PC-3 (cell line): Measurements from ENCODE around the gene NAT16. TPM values are rescaled to one million over a fixed set of nuclear protein-coding genes. Genes with fewer than 3 reads are reported as not detected.

Experiments
- ATAC-seq: fragments of 200-7000 bp; cut with Tn5 transposase; 2 replicates; pipeline ENCODE4 v1.9.1; 2020; ENCODE audit warnings: mild to moderate bottlenecking, moderate library complexity
- BruUV-seq: library from RNA; stranded (reverse); fragments of 400-500 nt; replicated peaks from 2 replicates; lab custom pipeline; 2021; lab: Mats Ljungman, UMichigan
- CTCF ChIA-PET: fragments of 300-600 bp; sonication (Branson Sonifier 250); formaldehyde crosslinking; loops from one replicate; lab custom pipeline; 2022; ENCODE audit warnings: antibody characterized with exemption; lab: Charles Lee
- POLR2A ChIA-PET: fragments of 300-600 bp; sonication (Branson Sonifier 250); formaldehyde crosslinking; loops from one replicate; lab custom pipeline; 2022; ENCODE audit warnings: antibody characterized with exemption; ENCODE audit not compliant: unreplicated experiment; lab: Charles Lee
- DNase-seq: peaks from one replicate; pipeline ENCODE4 v3.0.0-alpha.2; 2015
- H2AFZ ChIP-seq: fragments of 300-600 bp; sonication (generic); 2 replicates; pipeline ENCODE4 v1.6.0; 2016; ENCODE audit warnings: antibody characterized with exemption, low read length
- H3F3A ChIP-seq: fragments of 300-600 bp; sonication (generic); one replicate; pipeline ENCODE4 v1.6.0; 2017; ENCODE audit warnings: antibody characterized with exemption, low read length, control low read depth, mild to moderate bottlenecking; ENCODE audit not compliant: unreplicated experiment
- H3K27ac ChIP-seq: fragments of 300-600 bp; sonication (generic); 2 replicates; pipeline ENCODE4 v1.5.1; 2016; ENCODE audit warnings: mild to moderate bottlenecking, low read length
- H3K27me3 ChIP-seq: fragments of 300-600 bp; sonication (generic); 2 replicates; pipeline ENCODE4 v1.6.1; 2016; ENCODE audit warnings: low read length, mixed read lengths
- H3K36me3 ChIP-seq: fragments of 300-600 bp; sonication (generic); 2 replicates; pipeline ENCODE4 v1.6.1; 2016; ENCODE audit warnings: low read depth, mixed run types, low read length, mixed read lengths
- H3K4me1 ChIP-seq: fragments of 300-600 bp; sonication (generic); 2 replicates; pipeline ENCODE4 v1.5.1; 2016; ENCODE audit warnings: low read length; ENCODE audit not compliant: insufficient read depth
- H3K4me2 ChIP-seq: fragments of 300-600 bp; sonication (generic); 2 replicates; pipeline ENCODE4 v1.6.0; 2016; ENCODE audit warnings: low read length
- H3K4me3 ChIP-seq: fragments of 300-600 bp; sonication (generic); 2 replicates; pipeline ENCODE4 v1.5.1; 2016; ENCODE audit warnings: mild to moderate bottlenecking, low read length, mixed read lengths
- H3K79me2 ChIP-seq: fragments of 300-600 bp; sonication (generic); 2 replicates; pipeline ENCODE4 v1.6.1; 2017; ENCODE audit warnings: low read length, mixed read lengths
- H3K9ac ChIP-seq: fragments of 300-600 bp; sonication (generic); 2 replicates; pipeline ENCODE4 v1.6.0; 2016; ENCODE audit warnings: mild to moderate bottlenecking, low read length
- H3K9me2 ChIP-seq: fragments of 300-600 bp; sonication (generic); replicated peaks from 2 replicates; pipeline ENCODE4 v1.6.1; 2016; ENCODE audit warnings: mixed run types, low read length, mixed read lengths
- H3K9me3 ChIP-seq: fragments of 300-600 bp; sonication (generic); 2 replicates; pipeline ENCODE4 v1.6.1; 2016; ENCODE audit warnings: low read length, mixed read lengths
- H4K20me1 ChIP-seq: fragments of 300-600 bp; sonication (generic); 2 replicates; pipeline ENCODE4 v1.6.1; 2016; ENCODE audit warnings: low read length, mixed read lengths
- CTCF ChIP-seq: fragments of 300-600 bp; sonication (generic); conservative IDR thresholded peaks from 2 replicates; pipeline ENCODE4 v1.5.1; 2017; ENCODE audit warnings: antibody characterized with exemption, low read depth, mild to moderate bottlenecking, low read length
- EZH2 ChIP-seq: fragments of 300-600 bp; sonication (generic); IDR thresholded peaks from one replicate; pipeline ENCODE4 v1.6.1; 2017; ENCODE audit warnings: antibody characterized with exemption, mild to moderate bottlenecking, low read length; ENCODE audit not compliant: unreplicated experiment
- EZH2phosphoT487 ChIP-seq: fragments of 300-600 bp; sonication (generic); IDR thresholded peaks from 2 replicates; pipeline ENCODE4 v1.6.1; 2018; ENCODE audit warnings: mild to moderate bottlenecking, antibody characterized with exemption, low read length, borderline replicate concordance
- intact Hi-C: fragments of 100-400 bp; cut with micrococcal nuclease; formaldehyde crosslinking; loops from 2 replicates; pipeline ENCODE4 v1.9.0; 2023
- total RNA-seq: library from RNA; depleted of rRNA; stranded (reverse); fragments of >200 nt; gene quantifications from 2 replicates; pipeline ENCODE4 v1.2.3, GENCODE V29; 2014

Gene NAT16
- total RNA-seq, 1 experiment from 2014 or later: 0.26 TPM

DNA sequence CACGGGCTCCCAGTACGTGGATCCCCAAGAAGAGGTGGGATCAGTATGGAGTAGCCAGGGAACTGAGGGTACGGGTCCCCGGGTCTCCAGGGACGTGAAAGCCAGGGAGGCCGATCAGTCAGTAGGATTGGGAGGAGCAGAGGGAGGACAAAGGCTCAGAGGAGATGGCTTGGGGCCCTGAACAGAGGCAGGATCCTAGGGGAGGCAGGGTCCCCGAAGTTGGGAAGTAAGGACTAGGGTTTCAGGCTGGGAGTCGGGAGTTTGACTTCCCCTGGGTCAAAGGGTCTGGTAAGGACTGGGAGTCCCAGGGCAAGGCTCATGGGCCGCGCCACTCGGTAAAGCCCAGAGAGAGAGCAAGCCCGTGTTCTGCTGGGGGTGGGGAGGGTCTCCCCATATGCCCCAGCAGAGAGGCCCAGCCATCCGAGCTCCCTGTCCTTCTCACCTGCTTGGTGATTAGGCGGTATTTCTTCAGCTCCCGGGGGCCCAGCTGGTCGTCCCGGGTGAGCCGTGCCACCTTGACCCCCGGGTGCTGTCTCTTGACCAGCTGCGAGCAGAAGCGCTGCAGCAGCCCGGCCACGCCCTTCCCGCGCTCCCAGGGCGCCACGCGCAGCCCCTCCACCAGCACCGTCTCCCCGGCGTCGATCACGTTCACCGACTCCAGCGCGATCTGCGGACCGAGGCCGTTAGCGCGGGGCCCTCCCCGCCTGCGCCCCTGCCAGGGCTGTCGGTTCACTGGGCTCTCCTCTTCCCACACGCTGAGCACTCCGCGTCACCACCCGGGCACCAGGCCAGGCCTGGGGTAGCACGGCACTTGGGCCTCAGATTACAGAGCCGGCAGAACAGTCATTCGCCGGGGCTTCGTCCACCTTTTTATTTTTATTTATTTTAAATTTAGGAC is 7.0 kb downstream of the NAT16 start:
- Histone ChIP-seq H3K9me3 (no peaks in the 10 kb centered on the region), H2AFZ (peak overlapping the region; percentile 63; the same call in 1 of the 2 replicates), H3K36me3 (no peaks in the 10 kb centered on the region), H3K9ac (peak overlapping the region; percentile 16; the same call in 1 of the 2 replicates), H3K4me2 (peak overlapping the region; percentile 83), H4K20me1 (no peaks in the 10 kb centered on the region), H3K27me3 (peaks cover 39% of the 10 kb centered on the region), H3K9me2 (no peaks in the 10 kb centered on the region), H3K27ac (no peak overlapping the region), H3K4me1 (peaks cover 35% of the 10 kb centered on the region), H3K4me3 (peak overlapping the region; percentile 57), H3K79me2 (no peaks in the 10 kb centered on the region), H3F3A (no peaks in the 10 kb centered on the region)
- ATAC-seq: peak; percentile 82
- no peak for TF ChIP-seq EZH2phosphoT487
- TF ChIP-seq CTCF: no peak
- TF ChIP-seq EZH2: no peak
- CTCF ChIA-PET: no interaction called here
- peak; percentile 91 for DNase-seq
- intact Hi-C loops: no loop called here
- no TSS peak for BruUV-seq
- POLR2A ChIA-PET: interaction anchor here (0.5 kb wide), 1 partner anchor 21 kb away, joined by 7 read pairs; no protein-coding TSS in a partner anchor

DNA sequence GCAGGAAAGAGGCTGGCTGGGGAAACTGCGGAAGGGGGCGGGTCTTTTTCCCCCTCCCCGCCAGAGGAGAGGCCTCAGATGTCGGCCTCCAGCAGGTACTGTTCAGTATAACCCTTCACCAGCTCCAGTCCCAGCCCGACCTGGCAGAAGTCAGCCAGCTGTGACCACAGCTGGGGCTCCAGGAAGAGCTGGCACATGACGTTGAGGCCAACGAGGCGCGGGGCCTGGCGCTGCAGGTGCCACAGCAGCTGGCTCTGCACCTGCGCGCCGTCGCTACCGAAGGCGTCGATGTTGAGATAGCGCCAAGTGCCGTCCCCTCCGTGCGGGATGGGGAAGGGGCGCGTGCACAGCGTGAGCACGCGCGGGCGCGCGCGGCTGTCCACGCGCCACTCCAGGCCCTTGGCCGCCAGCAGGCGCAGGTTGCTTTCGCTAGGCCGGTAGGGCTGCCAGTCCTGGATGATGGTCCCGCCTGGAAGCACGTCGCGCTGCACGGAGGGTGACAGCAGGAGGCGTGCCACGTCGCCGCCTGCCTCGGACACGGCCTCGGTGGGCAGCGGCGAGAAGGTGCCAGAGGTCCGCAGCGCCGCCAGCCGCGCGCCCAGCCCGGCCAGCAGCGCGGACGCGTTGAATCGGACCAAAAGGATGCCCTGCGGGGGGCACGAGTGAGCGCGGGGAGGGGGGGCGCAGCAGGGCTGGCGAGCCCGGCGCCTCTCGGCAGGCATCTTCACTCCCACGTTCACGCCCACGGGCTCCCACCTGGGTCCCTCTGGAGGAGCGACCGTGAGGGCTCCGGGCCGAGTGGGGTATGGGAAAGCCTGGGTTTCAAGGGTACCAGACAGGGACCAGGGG is 7.9 kb downstream of the NAT16 start:
- Histone ChIP-seq H3K9me2 (no peaks in the 10 kb centered on the region), H3K27me3 (peaks cover 40% of the 10 kb centered on the region), H3K9me3 (no peaks in the 10 kb centered on the region), H4K20me1 (no peaks in the 10 kb centered on the region), H3K79me2 (no peaks in the 10 kb centered on the region), H3K4me1 (peaks cover 36% of the 10 kb centered on the region), H3K4me3 (peak overlapping the region; percentile 57; the same call in 1 of the 2 replicates), H3K9ac (no peak overlapping the region), H3K4me2 (peak overlapping the region; percentile 83), H3K36me3 (no peaks in the 10 kb centered on the region), H3K27ac (no peak overlapping the region), H3F3A (no peaks in the 10 kb centered on the region), H2AFZ (no peak overlapping the region)
- TF ChIP-seq EZH2 (no peak), CTCF (0 out of 2 replicates have a peak, but pooled peaks have one; percentile 22), EZH2phosphoT487 (peak; percentile 48; the same call in 1 of the 2 replicates)
- intact Hi-C loops: no loop called here
- ATAC-seq (no peak), DNase-seq (no peak)
- CTCF ChIA-PET: no interaction called here
- POLR2A ChIA-PET: interaction anchor here (0.7 kb wide), 1 partner anchor 584 kb away, joined by 3 read pairs; no protein-coding TSS in a partner anchor
- BruUV-seq: no TSS peak
